Activated CD8-positive, alpha-beta memory T cell treated with anti-CD3 and anti-CD28 coated beads for 48 hours (primary cell): ENCODE results near the gene MSRB3.

ENCODE experiments used
- DNase-seq, 3 experiments: peaks; one replicate each; pipeline ENCODE4 v3.0.0-alpha.2; 2020; ENCODE audit warnings: low read depth in 2 of 3, low spot score in 2 of 3

MSRB3 gene

GRCh38 chr12:65389436-65389835, 111.0 kb downstream of the MSRB3 start:
- no peak for DNase-seq

GRCh38 chr12:65391711-65392110, 113.2 kb downstream of the MSRB3 start:
- DNase-seq: no peak

GRCh38 chr12:65392491-65392890, 114.0 kb downstream of the MSRB3 start:
- no peak for DNase-seq

- DNase-seq: no peak
Measured at GRCh38 chr12:65403188-65403587, 124.7 kb downstream of the MSRB3 start.

GRCh38 chr12:65407388-65408149, 129.1 kb downstream of the MSRB3 start:
- no peak for DNase-seq

GRCh38 chr12:65408441-65408840, 130.0 kb downstream of the MSRB3 start:
- no peak for DNase-seq

GRCh38 chr12:65409726-65410125, 131.2 kb downstream of the MSRB3 start:
- no peak for DNase-seq

- DNase-seq: no peak
Measured at GRCh38 chr12:65411171-65411570, 132.7 kb downstream of the MSRB3 start.

- DNase-seq: no peak
Measured at GRCh38 chr12:65414526-65414925, 136.0 kb downstream of the MSRB3 start.

- no peak for DNase-seq
Measured at GRCh38 chr12:65415826-65416225, 137.3 kb downstream of the MSRB3 start.

- no peak for DNase-seq
Measured at GRCh38 chr12:65419284-65420072, 141.0 kb downstream of the MSRB3 start.

- no peak for DNase-seq
Measured at GRCh38 chr12:65420941-65421340, 142.5 kb downstream of the MSRB3 start.

GRCh38 chr12:65427646-65428045, 149.2 kb downstream of the MSRB3 start:
- no peak for DNase-seq

- DNase-seq: no peak
Measured at GRCh38 chr12:65430006-65430405, 151.5 kb downstream of the MSRB3 start.

- DNase-seq: no peak
Measured at GRCh38 chr12:65430571-65431306, 152.3 kb downstream of the MSRB3 start.

GRCh38 chr12:65432114-65432513, 153.6 kb downstream of the MSRB3 start:
- no peak for DNase-seq

- no peak for DNase-seq
Measured at GRCh38 chr12:65432651-65433050, 154.2 kb downstream of the MSRB3 start.

GRCh38 chr12:65434737-65435136, 156.3 kb downstream of the MSRB3 start:
- DNase-seq: no peak

- no peak for DNase-seq
Measured at GRCh38 chr12:65443038-65443437, 164.6 kb downstream of the MSRB3 start.

GRCh38 chr12:65444996-65445395, 166.5 kb downstream of the MSRB3 start:
- DNase-seq: no peak

GRCh38 chr12:65446901-65447300, 168.4 kb downstream of the MSRB3 start:
- no peak for DNase-seq

- no peak for DNase-seq
Measured at GRCh38 chr12:65449400-65449799, 170.9 kb downstream of the MSRB3 start.
